GM11168 (cell line): ENCODE results near the gene TMEM209.
"Not testable (repeated sequence)": the region's sequence is repeated elsewhere in the genome, so short reads cannot be mapped to it uniquely, and the experiment has no call there.

Experiments used
- in situ Hi-C: fragments of 300-500 bp; cut with MboI; formaldehyde crosslinking; loops from one replicate; pipeline ENCODE4 v1.12.0; 2022; ENCODE audit warnings: low sequenced_read_pairs; ENCODE audit not compliant: unreplicated experiment

TMEM209 gene

DNA sequence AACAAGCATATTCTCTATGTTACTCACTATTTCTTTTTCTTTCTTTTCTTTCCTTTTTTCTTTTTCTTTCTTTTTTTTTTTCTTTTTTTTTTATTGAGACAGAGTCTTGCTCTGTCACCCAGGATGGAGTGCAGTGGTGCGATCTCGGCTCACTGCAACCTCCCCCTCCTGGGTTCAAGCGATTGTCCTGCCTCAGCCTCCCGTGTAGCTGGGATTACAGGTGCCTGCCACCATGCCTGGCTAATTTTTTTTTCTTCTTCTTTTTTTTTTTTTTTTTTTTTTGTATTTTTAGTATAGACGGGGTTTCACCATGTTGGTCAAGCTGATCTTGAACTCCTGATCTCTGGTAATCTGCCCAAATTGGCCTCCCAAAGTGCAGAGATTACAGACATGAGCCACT is 59.1 kb downstream of the TMEM209 start:
- in situ Hi-C loops, result not testable (repeated sequence)

GRCh38 chr7:130145424-130146100 is 59.6 kb downstream of the TMEM209 start:
- in situ Hi-C loops, result no loop called here

GRCh38 chr7:130144312-130145171 is 60.7 kb downstream of the TMEM209 start:
- in situ Hi-C loops, result no loop called here

GRCh38 chr7:130143986-130144311 is 61.3 kb downstream of the TMEM209 start:
- in situ Hi-C loops, result no loop called here

DNA sequence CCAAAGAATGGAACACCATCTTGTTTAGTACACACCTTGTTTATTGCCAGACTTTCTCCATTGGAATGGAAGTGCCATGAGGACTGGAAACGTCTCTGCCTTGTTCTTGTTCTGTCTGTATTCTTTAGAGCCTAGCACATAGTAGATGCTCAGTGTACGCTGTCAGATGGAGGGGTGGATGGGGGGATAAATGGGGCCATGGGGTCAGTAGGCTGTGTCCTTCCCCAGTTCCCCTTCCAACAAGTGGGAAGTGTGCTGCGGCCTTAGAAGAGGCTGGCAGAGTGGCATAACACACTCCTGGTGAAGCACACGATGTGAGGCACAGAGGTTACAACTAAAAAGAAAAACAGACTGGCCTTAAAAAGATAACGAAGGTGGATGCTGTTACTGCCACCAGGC is 61.9 kb downstream of the TMEM209 start:
- in situ Hi-C loops, result no loop called here

DNA sequence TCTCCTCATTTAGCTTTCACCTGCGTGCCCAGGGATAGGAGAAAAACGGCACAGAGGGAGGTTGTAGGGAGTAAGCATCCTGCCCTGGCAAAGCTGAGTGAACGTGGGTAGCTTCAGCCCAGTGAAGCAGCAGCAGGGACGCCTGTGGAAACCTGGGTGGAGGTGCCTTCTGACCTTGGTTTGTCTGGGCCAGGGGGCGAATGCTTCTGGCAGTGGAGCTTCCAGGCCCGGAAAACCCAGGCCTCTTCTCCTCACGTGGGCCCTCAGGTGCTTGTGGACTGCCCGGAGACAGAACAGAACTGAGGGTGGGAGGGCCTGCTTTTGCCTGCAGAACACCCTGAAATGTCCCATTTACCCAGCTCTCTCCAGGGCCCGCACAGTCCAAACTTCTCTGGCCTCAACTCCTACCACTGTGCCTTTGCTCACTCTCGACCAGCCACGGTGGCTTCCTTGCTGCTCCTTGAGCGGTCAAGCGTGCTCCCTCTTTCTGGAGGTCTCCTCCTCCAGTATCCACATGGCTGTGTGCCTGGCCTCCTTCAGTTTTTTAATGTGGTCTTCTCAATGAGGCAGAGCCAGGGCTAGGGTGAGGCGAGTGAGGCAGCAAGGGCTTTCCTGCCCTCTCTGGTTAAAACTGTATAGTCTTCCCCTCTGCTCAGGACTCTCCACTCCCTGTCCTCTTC is 62.4 kb downstream of the TMEM209 start:
- in situ Hi-C loops, result no loop called here

- in situ Hi-C loops, result no loop called here
Observed at GRCh38 chr7:130141884-130142653, 63.1 kb downstream of the TMEM209 start.

GRCh38 chr7:130141161-130141883 is 63.9 kb downstream of the TMEM209 start:
- in situ Hi-C loops, result no loop called here

DNA sequence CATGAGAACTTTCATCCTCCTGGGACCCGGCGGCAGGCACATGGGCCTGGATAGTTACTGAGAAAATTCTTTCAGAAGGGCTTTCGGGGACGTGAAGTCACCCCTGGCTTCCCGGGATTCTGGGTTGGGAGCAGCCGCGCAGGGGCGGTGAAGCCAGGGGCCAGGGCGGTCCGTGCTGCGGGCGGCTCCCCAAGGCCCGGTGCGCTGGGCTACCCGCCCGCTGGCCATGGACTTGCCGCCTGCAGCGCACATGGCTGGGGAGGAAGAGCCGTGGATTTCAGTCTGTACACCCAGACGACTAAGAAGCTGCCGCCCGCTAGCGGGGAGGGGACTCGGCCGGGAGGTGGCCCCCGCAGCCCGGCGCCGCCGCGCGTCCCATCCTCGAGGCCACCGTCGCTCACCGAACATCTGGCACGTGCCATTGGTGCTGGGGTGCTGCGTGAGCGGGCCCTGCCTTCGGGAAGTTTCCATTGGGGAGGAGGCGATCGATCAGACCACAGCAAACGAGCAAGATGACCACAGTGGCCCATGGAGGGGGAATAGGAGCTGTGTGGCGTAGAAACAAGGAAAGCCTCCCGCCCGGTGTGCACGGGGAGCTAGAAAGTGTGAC is 64.5 kb downstream of the TMEM209 start:
- in situ Hi-C loops, result no loop called here

DNA sequence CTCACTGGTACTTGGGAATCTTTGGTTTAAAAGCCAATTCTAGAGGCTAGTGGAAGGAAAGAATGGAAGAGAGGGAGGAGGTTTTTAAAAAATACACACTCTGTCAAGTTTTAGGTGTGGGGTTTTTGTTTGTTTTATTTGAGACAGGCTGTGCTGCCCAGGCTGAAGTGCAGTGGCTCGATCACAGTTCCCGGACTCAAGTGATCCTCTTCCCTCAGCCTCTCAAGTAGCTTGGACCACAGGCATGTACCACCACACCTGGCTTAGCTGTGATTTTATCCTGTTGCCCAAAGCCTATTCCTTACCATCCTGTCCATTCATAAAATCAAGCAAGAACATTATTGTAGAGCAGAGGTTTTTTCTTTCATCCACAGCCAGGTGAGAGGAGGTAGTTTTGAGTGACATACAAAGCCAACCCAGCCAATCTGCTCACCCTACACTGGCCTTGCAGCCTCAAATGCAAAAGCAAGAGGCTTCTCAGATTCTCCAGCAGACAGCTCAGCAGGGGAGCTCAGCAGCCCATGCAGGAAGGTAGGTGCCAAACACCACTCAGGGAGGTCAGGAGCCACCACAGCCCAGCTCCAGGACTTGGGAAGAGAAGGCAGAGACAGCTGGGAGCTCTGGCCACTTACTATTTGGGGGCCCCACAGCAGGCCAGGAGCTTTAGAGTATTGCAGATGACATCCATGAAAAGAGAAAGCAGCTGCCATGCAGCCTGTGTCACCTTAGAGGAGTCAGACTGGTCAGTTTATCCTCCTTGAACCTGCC is 65.8 kb downstream of the TMEM209 start:
- in situ Hi-C loops, result no loop called here

GRCh38 chr7:130137207-130137606 is 68.0 kb downstream of the TMEM209 start:
- in situ Hi-C loops, result no loop called here

- in situ Hi-C loops, result no loop called here
Observed at GRCh38 chr7:130136579-130137167, 68.5 kb downstream of the TMEM209 start.

DNA sequence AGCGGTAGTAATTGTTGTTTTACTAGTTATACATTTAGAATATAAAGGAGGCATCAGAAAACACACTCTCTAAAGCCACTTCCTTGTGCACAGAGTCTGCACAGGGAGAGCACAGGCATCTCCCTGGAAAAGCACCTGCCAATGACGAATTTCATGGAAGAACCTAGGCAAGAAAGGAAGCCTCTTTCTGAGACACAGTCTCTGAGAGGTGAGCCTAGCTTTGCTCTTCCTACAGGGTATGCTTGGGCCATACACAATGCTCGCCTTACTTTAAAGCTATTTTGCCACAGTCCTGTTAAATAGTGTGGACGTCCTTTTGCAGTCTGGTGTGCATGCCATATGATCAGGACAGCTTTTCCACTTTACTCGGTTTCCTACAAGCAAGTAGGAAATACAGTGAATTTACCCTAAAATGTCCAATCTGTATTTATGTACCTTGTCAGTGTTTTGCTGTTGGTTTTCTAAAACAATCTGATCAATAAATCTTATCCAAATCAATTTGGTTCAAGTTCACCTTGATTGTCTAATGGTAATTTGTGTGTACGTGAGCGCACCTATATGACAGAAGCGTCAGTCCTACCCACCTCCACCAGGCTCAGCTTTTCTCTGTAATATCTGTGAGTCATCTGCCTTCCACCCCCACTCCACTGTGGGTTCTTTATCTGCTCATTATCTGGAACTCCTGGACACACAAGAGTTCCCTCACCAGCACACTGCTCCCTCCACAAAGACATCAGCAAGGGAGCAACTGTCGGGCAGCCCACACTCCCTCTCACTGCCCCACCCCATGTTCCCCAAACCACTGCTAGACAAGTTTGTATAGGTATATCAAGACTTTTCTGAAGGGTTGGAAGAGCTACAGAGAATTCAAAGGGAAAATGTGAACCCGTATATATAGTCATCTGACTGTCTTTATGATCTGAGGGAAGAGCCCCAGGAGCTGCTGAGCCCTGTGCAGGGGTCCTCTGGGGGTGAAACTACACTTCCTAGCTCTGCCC is 69.7 kb downstream of the TMEM209 start:
- in situ Hi-C loops, result no loop called here

DNA sequence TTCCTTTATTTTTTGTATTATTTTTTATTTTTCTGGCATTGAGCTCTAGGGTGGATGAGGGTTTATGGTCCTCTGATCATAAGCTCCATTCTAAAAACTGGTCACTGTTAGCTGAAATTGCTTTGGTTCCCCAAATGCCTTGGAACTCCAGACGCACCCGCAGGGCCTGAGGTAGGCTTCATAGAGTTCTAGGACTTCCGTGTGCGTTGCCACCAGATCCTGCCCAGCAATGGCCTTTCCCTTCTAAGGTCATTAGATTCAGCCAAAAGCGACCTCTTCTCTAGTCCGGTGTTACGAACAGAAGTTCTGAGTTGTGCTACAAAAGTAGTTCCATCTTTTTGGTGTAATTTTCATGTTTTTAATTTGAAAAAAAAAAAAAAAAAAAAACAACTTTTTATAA is 70.5 kb downstream of the TMEM209 start:
- in situ Hi-C loops, result no loop called here

- in situ Hi-C loops, result no loop called here
Observed at GRCh38 chr7:130134106-130134636, 71.0 kb downstream of the TMEM209 start.

GRCh38 chr7:130133029-130133782 is 72.0 kb downstream of the TMEM209 start:
- in situ Hi-C loops, result no loop called here
